ELF-1 (cell line): ENCODE results near the gene ADAR.

Source experiments
- DNase-seq: peaks from one replicate; pipeline ENCODE4 v3.0.0-alpha.2; 2016; ENCODE audit warnings: low read depth, low spot score

ADAR gene

GRCh38 chr1:154557248-154557938, 50.6 kb downstream of the ADAR start:
- DNase-seq, result no peak

DNA sequence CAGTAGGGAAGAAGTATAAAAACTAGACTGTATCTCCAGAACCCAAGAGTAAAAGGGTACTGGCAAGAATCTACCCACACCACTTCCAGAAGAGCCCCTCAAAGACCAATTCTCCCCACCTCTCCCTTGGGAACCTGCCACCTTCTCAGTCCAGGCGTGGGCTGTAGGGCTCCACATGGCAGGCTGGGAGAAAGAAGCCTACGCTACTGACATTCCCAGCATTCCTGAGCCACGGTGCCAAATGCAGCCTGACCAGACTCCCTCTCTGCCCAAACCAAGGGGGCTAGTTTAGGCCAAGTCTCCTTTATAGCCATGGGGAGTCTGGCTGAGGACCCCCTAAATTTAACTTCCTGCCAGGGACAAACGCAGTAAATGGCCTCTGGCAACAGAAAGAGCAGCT, 51.6 kb downstream of the ADAR start:
- DNase-seq, result peak; percentile 76

GRCh38 chr1:154553056-154554030, 54.6 kb downstream of the ADAR start:
- no peak for DNase-seq

- no peak for DNase-seq
Observed at GRCh38 chr1:154552036-154552435, 56.0 kb downstream of the ADAR start.

- DNase-seq, result no peak
Observed at GRCh38 chr1:154551474-154551873, 56.5 kb downstream of the ADAR start.

GRCh38 chr1:154550657-154551056, 57.3 kb downstream of the ADAR start:
- DNase-seq, result no peak

GRCh38 chr1:154550070-154550469, 57.9 kb downstream of the ADAR start:
- DNase-seq, result no peak

DNA sequence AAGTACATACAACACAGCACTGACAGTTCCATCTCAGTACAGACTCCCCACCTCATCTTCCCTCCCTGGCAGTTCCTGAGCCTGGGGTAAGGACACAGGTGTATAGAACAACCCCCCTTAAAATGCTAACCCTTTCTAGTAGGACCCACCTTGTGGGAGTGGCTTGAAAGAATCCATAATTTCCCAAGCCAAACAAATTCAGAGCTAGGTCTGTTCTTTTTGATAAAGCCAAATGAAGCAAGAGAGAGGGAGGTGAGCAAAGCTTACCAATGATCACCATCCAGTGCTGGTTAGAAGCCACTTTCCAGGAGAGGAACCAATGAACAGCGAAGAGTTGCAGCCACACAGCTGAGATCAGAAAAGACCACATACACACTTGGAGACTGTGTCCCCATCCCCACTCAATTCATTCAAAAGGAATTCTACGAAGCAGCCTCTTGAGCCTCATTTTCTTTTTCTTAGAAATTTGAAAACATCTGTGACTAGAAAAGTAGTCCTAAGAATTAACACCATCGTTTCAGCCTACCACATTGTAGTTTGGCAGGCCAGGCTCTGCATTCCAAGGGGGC, 58.7 kb downstream of the ADAR start:
- DNase-seq, result no peak

DNA sequence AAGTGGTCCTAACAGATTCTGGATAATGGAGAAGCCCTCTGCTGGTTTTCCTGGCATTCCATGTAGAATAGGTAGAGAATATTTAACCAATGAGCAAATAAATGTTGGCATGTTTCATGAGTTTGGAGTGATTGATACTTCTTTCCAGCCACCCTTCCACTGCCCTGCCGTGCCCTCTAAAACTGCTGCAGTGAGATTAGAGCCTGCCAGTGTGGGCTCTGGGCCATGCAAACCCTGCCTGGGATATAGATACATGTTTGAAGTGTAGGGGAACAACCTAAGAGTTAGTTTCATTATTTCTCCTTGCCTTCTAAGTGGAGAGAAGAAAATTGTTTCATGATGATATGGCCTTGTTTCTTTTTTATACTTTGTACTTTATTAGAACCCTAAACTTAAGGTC, 60.0 kb downstream of the ADAR start:
- no peak for DNase-seq

DNA sequence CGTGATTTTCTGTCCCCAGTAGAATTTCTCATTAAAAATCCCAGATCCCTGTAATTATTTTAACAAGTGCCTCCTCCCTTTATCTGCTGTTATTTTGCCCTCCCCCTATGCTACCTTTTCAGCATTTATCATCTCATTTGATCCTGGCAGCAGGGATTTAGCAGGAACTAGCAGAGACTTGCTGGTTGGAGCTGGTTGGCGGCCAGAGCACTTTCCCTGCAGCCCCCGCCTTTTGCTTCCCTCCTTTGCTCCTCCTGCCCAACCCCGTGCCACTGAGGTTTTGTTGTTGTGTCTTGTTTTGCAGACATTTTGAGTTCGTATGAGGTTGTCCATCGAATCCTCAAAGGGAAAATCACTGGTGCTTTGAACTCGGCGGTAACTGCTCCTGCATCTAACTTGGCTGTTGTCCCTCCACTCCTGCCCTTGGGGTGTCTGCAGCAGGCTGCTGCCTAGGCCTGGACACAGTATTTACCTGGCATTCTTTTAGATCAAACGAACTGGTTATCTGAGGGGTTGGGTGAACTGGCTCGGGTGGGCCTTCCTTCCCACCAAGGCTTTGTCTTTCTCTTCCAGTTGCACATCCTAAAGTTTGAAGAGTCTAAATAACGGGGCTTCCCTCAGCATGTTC, 60.8 kb downstream of the ADAR start:
- DNase-seq, result no peak

- DNase-seq, result peak; percentile 86
Observed at GRCh38 chr1:154546264-154547063, 61.5 kb downstream of the ADAR start.

DNA sequence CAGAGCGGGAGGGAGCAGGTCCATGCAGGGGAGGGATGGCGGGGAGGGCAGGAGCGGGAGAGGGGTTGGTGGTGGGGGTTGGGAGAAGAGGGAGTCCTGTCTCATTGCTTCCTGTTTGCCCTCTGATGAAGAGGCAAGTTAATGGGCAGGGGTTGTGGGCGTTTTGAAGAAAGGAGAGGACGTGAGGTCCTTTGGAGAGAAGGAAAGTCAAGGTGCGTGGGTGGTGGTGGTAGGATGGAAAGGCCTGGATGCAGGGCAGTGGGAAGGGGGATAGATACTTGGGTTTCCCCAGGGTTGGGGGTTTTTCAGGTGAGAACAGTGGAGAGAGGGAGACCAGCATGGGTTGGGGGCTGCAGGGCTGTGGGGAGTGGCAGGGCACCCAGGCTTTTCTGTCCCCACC, 66.8 kb downstream of the ADAR start:
- DNase-seq, result no peak

DNA sequence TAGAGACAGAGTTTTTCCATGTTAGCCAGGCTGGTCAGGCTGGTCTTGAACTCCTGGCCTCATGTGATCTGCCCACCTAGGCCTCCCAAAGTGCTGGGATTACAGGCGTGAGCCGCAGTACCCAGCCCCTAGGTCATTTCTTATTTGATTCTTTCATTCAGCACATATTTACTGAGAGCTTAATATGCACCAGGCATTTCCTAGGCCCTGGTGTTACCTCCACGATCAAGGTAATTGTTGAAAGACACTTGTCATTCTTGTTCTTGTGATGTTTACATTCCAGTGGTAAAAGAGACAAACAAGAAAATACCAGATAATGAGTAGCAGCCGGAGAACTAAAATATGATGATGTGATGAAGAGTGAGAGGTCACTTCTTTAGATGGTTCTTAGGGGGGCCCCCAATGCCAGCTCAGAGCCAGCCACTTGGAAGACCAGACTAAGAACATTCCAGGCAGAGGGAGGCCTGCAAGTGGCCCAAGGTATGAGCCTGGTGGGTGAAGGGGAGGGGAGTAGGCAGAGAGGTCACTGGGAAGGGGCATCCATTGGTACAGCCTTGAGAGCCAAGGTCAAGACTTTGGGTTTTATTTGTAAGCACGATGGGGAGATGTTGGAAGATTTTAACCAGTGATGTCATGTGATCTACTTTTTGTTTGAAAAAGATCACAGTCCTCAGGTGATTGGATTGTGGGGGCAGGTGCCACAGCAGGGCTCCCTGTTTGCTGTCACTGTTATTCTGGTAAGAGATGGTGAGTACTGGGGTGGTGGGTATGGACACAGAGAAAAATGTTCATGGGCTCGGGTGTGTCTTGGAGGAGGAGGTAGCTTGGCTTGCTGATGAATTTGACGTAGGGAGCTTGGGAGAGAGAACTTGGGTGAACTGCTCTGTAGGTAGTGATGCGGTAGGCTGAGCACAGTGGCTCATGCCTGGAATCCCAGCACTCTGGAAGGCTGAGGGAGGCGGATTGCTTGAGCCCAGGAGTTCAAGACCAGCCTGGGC, 68.2 kb downstream of the ADAR start:
- DNase-seq, result no peak

DNA sequence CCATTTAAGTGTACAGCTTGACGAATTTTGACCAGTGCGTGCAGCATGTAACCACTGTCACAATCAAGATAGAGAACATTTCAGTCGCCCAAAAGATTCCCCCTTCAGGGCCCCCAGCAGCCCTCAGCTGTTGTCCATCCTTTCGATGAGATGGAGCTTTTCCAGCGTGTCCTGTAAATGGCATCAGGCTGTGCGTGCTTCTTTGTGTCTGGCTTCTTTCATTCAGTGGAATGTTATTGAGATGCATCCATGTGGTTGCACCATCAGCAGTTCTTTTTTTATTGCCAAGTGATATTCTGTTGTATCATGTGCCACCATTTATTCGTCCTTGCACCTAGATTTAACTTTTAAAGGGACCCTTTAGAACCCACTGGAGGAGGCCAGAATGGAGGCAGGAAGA, 71.4 kb downstream of the ADAR start:
- no peak for DNase-seq

DNA sequence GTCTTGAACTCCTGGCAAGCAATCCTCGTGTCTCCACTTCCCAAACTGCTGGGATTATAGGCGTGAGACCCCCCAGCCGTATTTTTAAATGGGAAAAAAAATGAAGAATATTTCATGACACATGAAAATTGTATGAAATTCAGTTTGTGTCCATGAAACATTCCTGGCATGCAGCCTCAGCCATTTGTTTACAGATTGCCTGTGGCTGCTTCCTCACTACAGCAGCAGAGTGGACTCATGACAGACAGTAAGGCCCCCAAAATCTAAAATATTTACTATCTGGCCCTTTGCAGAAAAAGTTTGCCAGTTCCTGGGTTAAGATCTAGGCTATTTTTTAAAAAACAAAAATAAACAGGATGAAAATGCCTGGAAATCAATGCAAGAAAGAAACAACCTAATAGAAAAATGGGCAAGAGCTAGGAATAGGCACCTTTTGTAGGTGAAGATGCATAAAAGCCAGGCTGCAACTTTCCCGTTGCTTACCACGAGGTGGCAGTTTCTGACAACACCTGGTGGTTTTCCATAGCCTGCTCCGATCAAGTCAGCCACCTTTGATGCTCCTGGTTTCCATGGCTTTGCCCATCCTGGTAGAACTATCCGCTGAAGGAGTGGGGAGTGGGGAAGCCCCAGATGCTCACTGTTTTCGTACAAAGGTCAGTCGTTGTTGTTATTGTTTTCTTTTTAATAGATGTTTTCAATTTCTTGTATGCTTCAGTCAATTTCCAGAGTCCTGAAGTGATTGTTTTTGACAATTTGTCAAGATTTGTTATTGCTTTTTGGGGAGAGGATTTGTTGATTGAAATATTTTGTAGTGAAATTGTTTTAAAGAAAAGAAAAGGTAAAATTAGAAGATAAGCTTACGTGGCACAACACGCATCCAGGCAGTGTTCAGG, 73.8 kb downstream of the ADAR start:
- DNase-seq, result peak; percentile 69
